ENCODE data around the gene RWDD1.
"Not testable (repeated sequence)": the region's sequence is repeated elsewhere in the genome, so short reads cannot be mapped to it uniquely, and the experiment has no call there.

Gene RWDD1

GRCh38 chr6:116561377-116562018 is 9.8 kb upstream of the RWDD1 start:
- DNase-seq: peak; percentile 82 to 88 (median 86)

DNA sequence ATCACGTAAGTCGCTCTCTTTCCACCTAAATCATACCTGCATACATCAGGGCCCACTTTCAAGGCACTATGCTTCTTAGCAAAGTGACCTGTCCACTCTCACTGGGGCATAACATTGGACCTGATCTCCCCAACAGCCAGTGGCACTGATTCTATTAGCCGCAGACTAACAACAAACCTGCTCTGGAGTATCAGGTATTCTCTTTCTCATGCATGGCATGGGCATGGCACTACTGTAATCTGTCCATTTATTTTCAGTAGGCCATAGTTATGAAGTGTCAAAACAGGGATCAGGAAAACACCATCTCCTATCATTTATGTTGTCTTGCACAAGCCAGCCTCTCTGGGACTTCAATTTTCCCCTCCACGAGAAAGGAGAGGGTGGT is 9.3 kb upstream of the RWDD1 start:
- DNase-seq: no peak

DNA sequence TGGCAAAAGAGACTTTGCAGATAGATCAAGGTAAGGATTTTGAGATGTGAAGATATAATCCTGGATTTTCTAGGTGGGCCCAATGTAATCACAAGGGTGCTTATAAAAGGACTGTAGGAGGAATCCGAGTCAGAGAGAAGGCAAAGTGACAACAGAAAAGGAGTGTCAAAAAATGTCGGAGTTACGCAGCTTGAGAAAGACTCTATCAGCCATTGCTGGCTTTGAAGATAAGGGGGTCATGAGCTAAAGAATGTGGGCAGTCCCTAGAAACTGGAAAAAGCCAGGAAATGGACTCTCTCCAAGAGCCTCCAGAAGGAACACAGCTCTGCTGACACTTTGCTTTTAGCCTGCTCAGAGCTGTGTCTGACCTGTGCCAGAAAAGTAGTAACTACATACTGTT is 8.7 kb upstream of the RWDD1 start:
- DNase-seq: no peak

- no peak for DNase-seq
Measured at GRCh38 chr6:116563830-116564229, 7.5 kb upstream of the RWDD1 start.

DNA sequence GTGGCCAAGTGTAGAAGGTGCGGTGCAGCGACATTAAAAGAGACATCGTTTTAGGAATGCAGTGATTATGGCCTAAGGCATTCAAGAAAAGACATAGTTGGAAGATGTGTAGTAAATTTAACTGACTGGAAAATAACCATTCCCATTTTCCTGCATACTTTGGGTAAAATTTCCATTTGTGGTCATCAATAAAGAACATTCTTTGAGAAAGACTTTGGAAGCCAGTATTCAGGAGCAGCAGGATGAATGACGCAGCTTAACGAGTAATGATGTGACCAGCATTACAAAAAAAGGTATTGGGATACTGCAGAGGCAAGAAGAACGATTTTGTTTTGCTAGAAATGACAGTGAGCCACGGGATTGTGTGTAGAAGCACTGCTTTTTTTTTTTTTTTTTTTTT is 7.0 kb upstream of the RWDD1 start:
- no peak for DNase-seq

- DNase-seq: peak in 2 of 4 experiments; percentile 10 to 16
Measured at GRCh38 chr6:116564921-116565872, 6.1 kb upstream of the RWDD1 start.

GRCh38 chr6:116568111-116568510 is 3.2 kb upstream of the RWDD1 start:
- DNase-seq: no peak

- peak; percentile 17 to 59 (median 30) for DNase-seq
Measured at GRCh38 chr6:116568821-116569755, 2.2 kb upstream of the RWDD1 start.

DNA sequence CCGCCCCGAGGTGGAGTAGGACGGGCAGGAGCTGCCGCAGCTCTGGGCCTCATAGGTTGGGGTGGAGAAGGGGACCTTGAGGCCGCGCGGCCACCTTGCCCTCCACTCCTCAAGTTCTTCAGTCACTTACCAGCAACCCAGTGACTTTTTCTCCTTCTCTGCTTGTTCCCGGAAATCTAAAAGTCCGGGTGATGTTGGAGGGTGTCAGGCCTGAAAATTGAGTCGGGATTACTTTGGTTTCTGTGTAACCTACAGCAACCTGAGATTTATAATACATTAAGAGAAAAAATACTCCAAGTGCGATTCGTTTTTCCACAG is 338 bp downstream of the RWDD1 start:
- DNase-seq: no peak

GRCh38 chr6:116572162-116572561 is 858 bp downstream of the RWDD1 start:
- peak; percentile 32 to 37 (median 34) for DNase-seq

GRCh38 chr6:116575227-116575626 is 3.9 kb downstream of the RWDD1 start:
- no peak for DNase-seq

GRCh38 chr6:116577486-116577885 is 6.2 kb downstream of the RWDD1 start:
- no peak for DNase-seq

DNA sequence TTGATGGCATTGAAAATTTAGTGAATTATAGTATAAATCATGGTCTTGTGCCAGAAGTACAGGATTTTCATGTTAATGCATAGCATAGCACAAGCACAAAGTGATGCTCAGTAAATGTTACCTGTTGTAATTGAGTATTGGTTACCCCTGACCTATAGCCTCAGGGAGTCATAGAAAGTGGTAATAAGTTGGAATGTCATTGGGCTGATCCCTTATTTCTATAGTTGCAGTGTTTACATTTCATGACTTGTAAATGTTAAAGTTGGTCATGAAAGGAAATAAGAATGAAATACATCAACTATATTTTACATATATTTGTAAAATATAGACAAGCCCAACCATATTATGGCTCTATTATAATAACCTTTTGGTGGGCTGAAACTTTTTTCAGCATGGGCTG is 7.0 kb downstream of the RWDD1 start:
- no peak for DNase-seq

- DNase-seq: no peak
Measured at GRCh38 chr6:116579143-116579542, 7.8 kb downstream of the RWDD1 start.

GRCh38 chr6:116580198-116580597 is 8.9 kb downstream of the RWDD1 start:
- DNase-seq: no peak

GRCh38 chr6:116586276-116586675 is 15.0 kb downstream of the RWDD1 start:
- DNase-seq: no peak

GRCh38 chr6:116586738-116587137 is 15.4 kb downstream of the RWDD1 start:
- no peak for DNase-seq

DNA sequence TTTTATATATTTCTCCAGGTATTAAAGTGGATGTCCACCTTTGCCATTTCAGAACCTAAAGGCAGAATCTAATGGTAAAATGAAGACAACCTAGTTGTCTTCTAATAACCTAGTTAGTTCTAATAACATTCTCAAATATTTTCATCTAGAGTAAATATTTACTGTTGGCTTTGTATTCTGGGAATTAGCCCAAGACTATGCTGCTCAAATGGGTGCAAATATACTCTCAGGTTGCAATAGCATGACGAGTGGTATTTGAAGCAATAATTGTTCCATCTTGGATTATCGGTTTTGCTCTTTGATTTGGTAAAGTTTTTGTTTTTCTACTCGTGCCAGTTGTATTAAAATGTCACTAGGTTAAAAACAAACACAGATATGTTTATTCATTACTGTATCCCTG is 23.9 kb downstream of the RWDD1 start:
- no peak for DNase-seq

DNA sequence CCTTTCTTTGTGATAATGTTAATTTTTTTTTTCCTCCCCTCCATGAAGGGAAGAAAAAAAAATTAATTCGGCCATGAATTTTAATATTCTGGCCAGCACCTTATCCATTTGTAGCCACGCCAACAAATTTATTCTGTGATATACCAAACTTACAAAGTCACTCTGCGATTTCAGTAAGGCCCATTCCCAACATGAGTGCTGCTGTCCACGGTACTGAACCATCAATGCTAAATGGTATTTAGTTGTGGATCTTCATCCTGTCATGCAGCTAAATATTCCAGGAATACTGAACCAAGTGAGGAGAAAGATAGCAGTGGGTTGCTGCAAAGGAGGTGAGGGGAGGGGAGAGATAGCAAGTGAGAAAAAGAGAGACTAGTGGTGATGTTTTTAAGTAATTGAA is 25.5 kb downstream of the RWDD1 start:
- peak in 1 of 4 experiments; percentile 5 for DNase-seq

DNA sequence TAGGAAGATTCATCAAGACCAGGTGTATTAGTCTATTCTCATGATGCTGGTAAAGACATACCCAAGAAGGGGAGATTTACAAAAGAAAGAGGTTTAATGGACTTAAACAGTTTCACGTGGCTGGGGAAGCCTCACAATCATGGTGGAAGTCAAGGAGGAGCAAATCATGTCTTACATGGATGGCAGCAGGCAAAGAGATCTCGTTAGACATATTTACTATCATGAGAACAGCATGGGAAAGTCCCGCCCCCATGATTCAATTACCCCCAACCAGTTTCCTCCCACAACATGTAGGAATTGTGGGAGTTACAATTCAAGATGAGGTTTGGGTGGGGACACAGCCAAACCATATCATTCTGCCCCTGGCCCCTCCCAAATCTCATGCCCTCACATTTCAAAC is 32.6 kb downstream of the RWDD1 start:
- not testable (repeated sequence) for DNase-seq

GRCh38 chr6:116604868-116605267 is 33.6 kb downstream of the RWDD1 start:
- DNase-seq: not testable (repeated sequence)

DNA sequence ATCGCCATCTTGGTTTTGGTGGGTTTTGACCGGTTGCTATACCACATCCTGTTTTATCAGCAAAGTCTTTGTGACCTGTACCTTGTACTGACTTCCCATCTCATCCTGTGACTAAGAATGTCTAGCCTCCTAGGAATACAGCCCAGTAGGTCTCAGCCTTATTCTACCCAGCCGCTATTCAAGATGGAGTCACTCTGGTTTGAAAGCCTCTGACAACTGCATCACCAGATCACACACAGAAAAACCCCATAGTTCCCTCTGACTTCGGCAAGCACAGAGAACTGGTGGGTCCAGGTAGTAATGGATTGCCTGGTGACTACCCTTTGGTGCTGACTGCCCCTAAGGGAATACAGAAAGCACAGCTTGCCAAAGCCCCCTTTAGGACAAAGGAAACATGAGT is 34.6 kb downstream of the RWDD1 start:
- DNase-seq: no peak

- DNase-seq: no peak
Measured at GRCh38 chr6:116611056-116611455, 39.8 kb downstream of the RWDD1 start.

Data from suppressor macrophage (primary cell).